NB4 (cell line): ENCODE results near the gene ZFP82.

Experiments used
- DNase-seq: peaks from one replicate; pipeline ENCODE4 v3.0.0; 2010; ENCODE audit warnings: low read depth
- H3K4me3 ChIP-seq: one replicate; pipeline ENCODE4 v1.5.1; 2011; ENCODE audit warnings: mild to moderate bottlenecking, low read depth, low read length, moderate library complexity
- CTCF ChIP-seq: IDR thresholded peaks from one replicate; pipeline ENCODE4 v1.5.1; 2012; ENCODE audit warnings: low read depth, low read length
- MAX ChIP-seq: IDR thresholded peaks from 2 replicates; pipeline ENCODE4 v1.6.1; 2011; ENCODE audit warnings: low read depth, low read length
- MYC ChIP-seq: IDR thresholded peaks from 2 replicates; pipeline ENCODE4 v1.6.1; 2011; ENCODE audit warnings: low read depth, low read length
- POLR2A ChIP-seq: IDR thresholded peaks from 2 replicates; pipeline ENCODE4 v1.6.1; 2011; ENCODE audit warnings: mild to moderate bottlenecking; ENCODE audit not compliant: insufficient read length; ENCODE audit errors: extremely low read depth

The ZFP82 gene

GRCh38 chr19:36408101-36408500 is 10.3 kb downstream of the ZFP82 start:
- no peak for DNase-seq
- H3K4me3 ChIP-seq, result no peak overlapping the region
- no peak for TF ChIP-seq MYC
- no peak for TF ChIP-seq POLR2A

- no peak for DNase-seq
- TF ChIP-seq POLR2A, result no peak
- TF ChIP-seq CTCF, result no peak
- no peak for TF ChIP-seq MYC
- H3K4me3 ChIP-seq, result no peak overlapping the region
Observed at GRCh38 chr19:36404498-36404897, 13.9 kb downstream of the ZFP82 start.

GRCh38 chr19:36401475-36401874 is 17.0 kb downstream of the ZFP82 start:
- no peak overlapping the region for H3K4me3 ChIP-seq
- no peak for TF ChIP-seq MYC
- no peak for TF ChIP-seq POLR2A
- TF ChIP-seq CTCF, result no peak
- no peak for TF ChIP-seq MAX
- DNase-seq, result peak; percentile 0

GRCh38 chr19:36398571-36398970 is 19.9 kb downstream of the ZFP82 start:
- no peak overlapping the region for H3K4me3 ChIP-seq
- TF ChIP-seq MYC (no peak), CTCF (no peak)
- no peak for DNase-seq

GRCh38 chr19:36392916-36393673 is 25.3 kb downstream of the ZFP82 start:
- no peak for DNase-seq
- H3K4me3 ChIP-seq, result no peak overlapping the region
- TF ChIP-seq MYC (no peak), POLR2A (no peak), CTCF (no peak)

GRCh38 chr19:36379510-36379819 is 39.0 kb downstream of the ZFP82 start:
- H3K4me3 ChIP-seq, result no peak overlapping the region
- no peak for DNase-seq
- TF ChIP-seq CTCF (no peak), MAX (no peak), MYC (no peak), POLR2A (no peak)
